Measurements from ENCODE around the gene RAF1. TPM values are rescaled to one million over a fixed set of nuclear protein-coding genes. Genes with fewer than 3 reads are reported as not detected.
"Not testable (repeated sequence)": the region's sequence is repeated elsewhere in the genome, so short reads cannot be mapped to it uniquely, and the experiment has no call there.

Gene RAF1
- total and polyA plus RNA-seq, 3 donors from 2014 or later: 68.7 to 138 (median 133) TPM

DNA sequence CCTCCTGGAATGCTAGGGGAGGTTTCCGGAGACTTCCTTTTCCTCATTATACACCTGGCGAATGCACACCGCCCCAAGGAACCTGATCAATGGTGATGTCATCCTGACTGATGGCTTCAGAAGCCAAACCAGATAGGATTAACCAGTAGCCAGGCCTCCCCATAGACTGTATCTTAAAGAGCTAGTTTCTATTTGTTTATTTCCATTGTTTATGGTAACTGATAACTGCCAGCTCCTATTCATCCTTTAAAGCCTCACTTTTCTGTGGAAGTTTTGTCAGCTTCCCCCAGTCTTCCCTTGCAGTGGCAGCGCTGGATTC lies 118.5 kb downstream of the RAF1 start, which contains the start of gene MKRN2OS:
MKRN2OS (minus strand) TSS at position 27 of the 319 bp plus-strand sequence. CDS start 35 bp downstream, outside the sequence.
- H3K27me3 ChIP-seq: no peaks in the 10 kb centered on the region
- no peaks in the 10 kb centered on the region for H3K9me3 ChIP-seq
- no peaks in the 10 kb centered on the region for H3K4me1 ChIP-seq
- TF ChIP-seq, protein P1, sequence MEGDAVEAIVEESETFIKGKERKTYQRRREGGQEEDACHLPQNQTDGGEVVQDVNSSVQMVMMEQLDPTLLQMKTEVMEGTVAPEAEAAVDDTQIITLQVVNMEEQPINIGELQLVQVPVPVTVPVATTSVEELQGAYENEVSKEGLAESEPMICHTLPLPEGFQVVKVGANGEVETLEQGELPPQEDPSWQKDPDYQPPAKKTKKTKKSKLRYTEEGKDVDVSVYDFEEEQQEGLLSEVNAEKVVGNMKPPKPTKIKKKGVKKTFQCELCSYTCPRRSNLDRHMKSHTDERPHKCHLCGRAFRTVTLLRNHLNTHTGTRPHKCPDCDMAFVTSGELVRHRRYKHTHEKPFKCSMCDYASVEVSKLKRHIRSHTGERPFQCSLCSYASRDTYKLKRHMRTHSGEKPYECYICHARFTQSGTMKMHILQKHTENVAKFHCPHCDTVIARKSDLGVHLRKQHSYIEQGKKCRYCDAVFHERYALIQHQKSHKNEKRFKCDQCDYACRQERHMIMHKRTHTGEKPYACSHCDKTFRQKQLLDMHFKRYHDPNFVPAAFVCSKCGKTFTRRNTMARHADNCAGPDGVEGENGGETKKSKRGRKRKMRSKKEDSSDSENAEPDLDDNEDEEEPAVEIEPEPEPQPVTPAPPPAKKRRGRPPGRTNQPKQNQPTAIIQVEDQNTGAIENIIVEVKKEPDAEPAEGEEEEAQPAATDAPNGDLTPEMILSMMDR (IDR thresholded peaks at IDR 0.05): no peak
- TF ChIP-seq POLR2A (IDR thresholded peaks at IDR 0.05): no peak
- intact Hi-C loops (cut with DNase I; ENCODE audit: low total_unique reads): no loop called here
- no peak within 1 kb of the TSS for H3K27ac ChIP-seq
- H3K4me3 ChIP-seq: no peak within 1 kb of the TSS
- no peak for DNase-seq
- 49 to 73% methylated on average over 4 of the region's 4 CpGs for WGBS, 2 donors
- H3K36me3 ChIP-seq (ENCODE audit: low read depth, missing control alignments): no peaks in the 10 kb centered on the region

DNA sequence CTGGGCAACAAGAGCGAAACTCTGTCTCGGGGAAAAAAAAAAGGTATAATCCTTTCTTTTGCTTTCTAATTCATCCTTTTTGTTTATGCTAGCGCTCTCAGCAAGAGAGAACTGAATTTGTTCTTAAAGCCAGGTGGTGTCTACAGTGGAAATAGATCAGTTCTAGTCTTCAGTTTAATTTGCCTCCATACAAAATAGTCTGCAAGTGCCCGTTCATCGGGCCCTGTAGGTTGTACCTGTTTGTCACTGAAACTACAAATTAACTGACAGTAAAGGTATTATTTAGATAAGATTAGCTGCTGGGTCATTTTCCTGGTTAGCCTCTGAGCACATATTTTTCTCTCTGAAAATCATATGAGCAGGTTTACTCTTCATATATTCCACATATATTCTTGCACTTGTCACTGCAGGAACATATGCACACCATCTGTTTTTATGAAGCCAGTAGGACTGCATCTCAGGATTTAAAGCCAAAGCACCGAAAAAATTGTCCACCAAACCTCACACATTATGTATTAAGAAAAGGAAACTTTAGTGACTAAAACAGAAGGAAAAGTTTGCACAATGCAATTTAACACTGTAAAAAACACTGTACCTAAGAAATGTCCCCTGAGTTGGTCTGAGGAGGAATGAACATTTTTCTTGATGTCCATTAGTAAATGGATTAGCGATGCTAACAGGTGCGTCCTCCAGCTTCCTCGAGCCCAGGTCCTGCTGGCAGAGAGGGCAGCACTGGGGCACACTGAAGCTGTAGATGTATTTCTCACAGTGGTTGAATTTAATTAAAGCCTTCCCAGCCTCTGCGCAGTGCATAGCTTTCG lies 119.1 kb downstream of the RAF1 start:
- no peaks in the 10 kb centered on the region for H3K36me3 ChIP-seq (ENCODE audit: low read depth, missing control alignments)
- no peaks in the 10 kb centered on the region for H3K27me3 ChIP-seq
- no peak overlapping the region for H3K4me3 ChIP-seq
- H3K27ac ChIP-seq: no peak overlapping the region
- WGBS, 2 donors: 67 to 73% methylated on average over 11 of the region's 11 CpGs
- no peaks in the 10 kb centered on the region for H3K9me3 ChIP-seq
- intact Hi-C loops (cut with DNase I; ENCODE audit: low total_unique reads): no loop called here
- TF ChIP-seq, protein P1 (IDR thresholded peaks at IDR 0.05): no peak
- no peak for TF ChIP-seq POLR2A (IDR thresholded peaks at IDR 0.05)
- DNase-seq: no peak
- H3K4me1 ChIP-seq: no peaks in the 10 kb centered on the region

DNA sequence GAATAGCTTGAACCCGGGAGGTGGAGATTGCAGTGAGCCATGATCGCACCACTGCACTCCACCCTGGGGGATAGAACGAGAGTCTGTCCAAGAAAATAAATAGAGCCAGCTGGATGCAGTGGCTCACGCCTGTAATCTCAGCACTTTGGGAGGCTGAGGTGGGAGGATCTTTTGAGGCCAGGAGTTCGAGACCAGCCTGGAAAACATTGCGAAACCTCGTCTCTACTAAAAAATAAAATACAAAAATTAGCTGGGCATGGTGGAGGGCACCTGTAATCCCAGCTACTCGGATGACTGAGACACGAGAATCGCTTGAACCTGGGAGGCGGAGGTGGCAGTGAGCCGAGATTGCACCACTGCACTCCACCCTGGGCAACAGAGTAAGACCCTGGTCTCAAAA lies 120.4 kb downstream of the RAF1 start:
- intact Hi-C loops (cut with DNase I; ENCODE audit: low total_unique reads); H3K9me3 ChIP-seq: not testable (repeated sequence)

GRCh38 chr3:12541625-12542024 lies 122.3 kb downstream of the RAF1 start:
- no peaks in the 10 kb centered on the region for H3K4me1 ChIP-seq
- WGBS, 2 donors: 74 to 76% methylated on average over 6 to 8 of the region's 8 CpGs
- no peak overlapping the region for H3K4me3 ChIP-seq
- intact Hi-C loops (cut with DNase I; ENCODE audit: low total_unique reads): no loop called here
- H3K27me3 ChIP-seq: no peaks in the 10 kb centered on the region
- no peak for TF ChIP-seq POLR2A (IDR thresholded peaks at IDR 0.05)
- TF ChIP-seq, protein P1 (IDR thresholded peaks at IDR 0.05): peak in 1 of 3 experiments; percentile 2
- H3K9me3 ChIP-seq: no peaks in the 10 kb centered on the region
- no peak overlapping the region for H3K27ac ChIP-seq
- peak; percentile 44 for DNase-seq
- H3K36me3 ChIP-seq (ENCODE audit: low read depth, missing control alignments): no peaks in the 10 kb centered on the region

More for the DNA sequence above, 120.4 kb downstream of the RAF1 start:
- not testable (repeated sequence) for H3K36me3 ChIP-seq (ENCODE audit: low read depth, missing control alignments); H3K27me3 ChIP-seq; DNase-seq; H3K4me1 ChIP-seq; H3K27ac ChIP-seq; H3K4me3 ChIP-seq
- 88 to 90% methylated on average over 12 of the region's 12 CpGs for WGBS, 2 donors

GRCh38 chr3:12536423-12536822 lies 127.5 kb downstream of the RAF1 start:
- intact Hi-C loops (cut with DNase I; ENCODE audit: low total_unique reads): no loop called here
- no peak for DNase-seq
- WGBS, 2 donors: 86 to 89% methylated on average over 6 of the region's 6 CpGs
- H3K9me3 ChIP-seq: no peaks in the 10 kb centered on the region
- no peaks in the 10 kb centered on the region for H3K36me3 ChIP-seq (ENCODE audit: low read depth, missing control alignments)
- no peak for TF ChIP-seq POLR2A (IDR thresholded peaks at IDR 0.05)
- TF ChIP-seq, protein P1 (IDR thresholded peaks at IDR 0.05): no peak
- no peak overlapping the region for H3K27ac ChIP-seq
- H3K4me1 ChIP-seq: no peaks in the 10 kb centered on the region
- no peaks in the 10 kb centered on the region for H3K27me3 ChIP-seq
- no peak overlapping the region for H3K4me3 ChIP-seq

Small RNA genes within 50 kb of the gene (small RNA-seq; reads per million reads assigned to genes)
- gene CRIP1P1 (0 reads per million in 2 donors), gene RF00017 (0 reads per million in 2 donors)

Other genes with a start within 250 kb of the RAF1 start
- gene TSEN2, start 179.6 kb downstream of the RAF1 start, total RNA-seq: 10 to 100 TPM; 25.3 to 26.8 TPM
- gene TSEN2, start 179.6 kb downstream of the RAF1 start, polyA plus RNA-seq (ENCODE audit: insufficient read depth, low read depth, low replicate concordance): 17.0 TPM
- not detected for gene MKRN2OS, start 118.6 kb downstream of the RAF1 start, total RNA-seq
- not detected for gene MKRN2OS, start 118.6 kb downstream of the RAF1 start, polyA plus RNA-seq (ENCODE audit: insufficient read depth, low read depth, low replicate concordance)
- 10 to 100 TPM; 82.6 to 93.6 TPM for gene MKRN2, start 107.0 kb downstream of the RAF1 start, total RNA-seq
- gene MKRN2, start 107.0 kb downstream of the RAF1 start, polyA plus RNA-seq (ENCODE audit: insufficient read depth, low read depth, low replicate concordance): 117 TPM
- gene TMEM40, start 95.1 kb upstream of the RAF1 start, total RNA-seq: 1 to 10 TPM; 1.5 to 1.7 TPM
- 0.96 TPM for gene TMEM40, start 95.1 kb upstream of the RAF1 start, polyA plus RNA-seq (ENCODE audit: insufficient read depth, low read depth, low replicate concordance)
- gene CAND2, start 132.6 kb upstream of the RAF1 start, total RNA-seq: 100 to 1,000 TPM; 118 to 128 TPM
- 38.0 TPM for gene CAND2, start 132.6 kb upstream of the RAF1 start, polyA plus RNA-seq (ENCODE audit: insufficient read depth, low read depth, low replicate concordance)
- gene RPL32, start 177.4 kb upstream of the RAF1 start, total RNA-seq: 100 to 1,000 TPM; 435 to 713 TPM
- 1,578 TPM for gene RPL32, start 177.4 kb upstream of the RAF1 start, polyA plus RNA-seq (ENCODE audit: insufficient read depth, low read depth, low replicate concordance)